ENCODE measurements around the gene NRAP.

Gene NRAP, protein sequence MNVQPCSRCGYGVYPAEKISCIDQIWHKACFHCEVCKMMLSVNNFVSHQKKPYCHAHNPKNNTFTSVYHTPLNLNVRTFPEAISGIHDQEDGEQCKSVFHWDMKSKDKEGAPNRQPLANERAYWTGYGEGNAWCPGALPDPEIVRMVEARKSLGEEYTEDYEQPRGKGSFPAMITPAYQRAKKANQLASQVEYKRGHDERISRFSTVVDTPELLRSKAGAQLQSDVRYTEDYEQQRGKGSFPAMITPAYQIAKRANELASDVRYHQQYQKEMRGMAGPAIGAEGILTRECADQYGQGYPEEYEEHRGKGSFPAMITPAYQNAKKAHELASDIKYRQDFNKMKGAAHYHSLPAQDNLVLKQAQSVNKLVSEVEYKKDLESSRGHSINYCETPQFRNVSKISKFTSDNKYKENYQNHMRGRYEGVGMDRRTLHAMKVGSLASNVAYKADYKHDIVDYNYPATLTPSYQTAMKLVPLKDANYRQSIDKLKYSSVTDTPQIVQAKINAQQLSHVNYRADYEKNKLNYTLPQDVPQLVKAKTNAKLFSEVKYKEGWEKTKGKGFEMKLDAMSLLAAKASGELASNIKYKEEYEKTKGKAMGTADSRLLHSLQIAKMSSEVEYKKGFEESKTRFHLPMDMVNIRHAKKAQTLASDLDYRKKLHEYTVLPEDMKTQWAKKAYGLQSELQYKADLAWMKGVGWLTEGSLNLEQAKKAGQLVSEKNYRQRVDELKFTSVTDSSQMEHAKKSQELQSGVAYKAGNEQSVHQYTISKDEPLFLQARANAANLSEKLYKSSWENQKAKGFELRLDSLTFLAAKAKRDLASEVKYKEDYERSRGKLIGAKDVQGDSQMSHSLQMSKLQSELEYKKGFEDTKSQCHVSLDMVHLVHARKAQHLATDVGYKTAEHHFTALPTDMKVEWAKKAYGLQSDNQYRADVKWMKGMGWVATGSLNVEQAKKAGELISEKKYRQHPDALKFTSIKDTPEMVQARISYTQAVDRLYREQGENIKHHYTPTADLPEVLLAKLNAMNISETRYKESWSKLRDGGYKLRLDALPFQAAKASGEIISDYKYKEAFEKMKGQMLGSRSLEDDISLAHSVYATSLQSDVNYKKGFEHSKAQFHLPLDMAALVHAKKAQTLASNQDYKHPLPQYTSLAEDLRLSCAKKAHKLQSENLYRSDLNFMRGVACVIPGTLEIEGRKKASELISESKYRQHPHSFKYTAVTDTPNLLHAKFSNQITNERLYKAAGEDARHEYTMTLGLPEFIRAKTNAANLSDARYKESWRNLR (N-terminal part only)

GRCh38 chr10:113663908-113664307 is at the start of gene NRAP:
Gene NRAP, minus strand, starts transcription at chr10:113664041. Its CDS starts 159 bp downstream, at chr10:113663882.
- no peak for TF ChIP-seq JUND (IDR thresholded peaks at IDR 0.05; ENCODE audit: low read depth)
- no peak for DNase-seq (ENCODE audit: low read depth in 1 of 2, low spot score in 1 of 2)
- in situ Hi-C loops (cut with HindIII; ENCODE audit: low pct_unique_long_range_greater_than_20kb, low sequenced_read_pairs): no loop called here

GRCh38 chr10:113713640-113713982 is 49.8 kb upstream of the NRAP start:
- TF ChIP-seq JUND (IDR thresholded peaks at IDR 0.05; ENCODE audit: low read depth): no peak
- in situ Hi-C loops (cut with HindIII; ENCODE audit: low pct_unique_long_range_greater_than_20kb, low sequenced_read_pairs): no loop called here
- DNase-seq (ENCODE audit: low read depth in 1 of 2, low spot score in 1 of 2): no peak

GRCh38 chr10:113712755-113713639 is 49.2 kb upstream of the NRAP start:
- in situ Hi-C loops (cut with HindIII; ENCODE audit: low pct_unique_long_range_greater_than_20kb, low sequenced_read_pairs): no loop called here
- peak in 1 of 2 experiments; percentile 79 for DNase-seq (ENCODE audit: low read depth in 1 of 2, low spot score in 1 of 2)
- no peak for TF ChIP-seq JUND (IDR thresholded peaks at IDR 0.05; ENCODE audit: low read depth)

GRCh38 chr10:113712024-113712423 is 48.2 kb upstream of the NRAP start:
- TF ChIP-seq JUND (IDR thresholded peaks at IDR 0.05; ENCODE audit: low read depth): no peak
- in situ Hi-C loops (cut with HindIII; ENCODE audit: low pct_unique_long_range_greater_than_20kb, low sequenced_read_pairs): no loop called here
- no peak for DNase-seq (ENCODE audit: low read depth in 1 of 2, low spot score in 1 of 2)

DNA sequence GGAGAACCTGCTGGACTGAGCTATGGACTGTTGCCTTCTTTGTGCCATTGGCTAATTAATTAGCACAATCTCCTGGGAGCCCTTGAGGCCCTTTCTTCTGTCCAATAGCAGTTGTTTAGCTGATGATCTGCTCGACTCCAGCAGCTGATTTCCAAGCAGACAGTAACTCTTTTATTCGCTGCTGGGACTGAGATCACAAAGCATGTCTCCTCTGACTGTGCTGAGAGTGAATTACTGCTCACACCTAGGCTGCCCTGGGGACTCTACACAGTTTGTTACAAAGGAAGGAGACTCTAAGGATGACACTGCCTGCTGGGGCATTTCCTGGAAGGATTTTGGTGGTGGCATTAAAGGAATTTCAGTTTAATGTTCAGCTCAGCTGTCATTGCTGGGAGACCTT is 47.3 kb upstream of the NRAP start:
- TF ChIP-seq JUND (IDR thresholded peaks at IDR 0.05; ENCODE audit: low read depth): no peak
- in situ Hi-C loops (cut with HindIII; ENCODE audit: low pct_unique_long_range_greater_than_20kb, low sequenced_read_pairs): no loop called here
- DNase-seq (ENCODE audit: low read depth in 1 of 2, low spot score in 1 of 2): no peak

- TF ChIP-seq JUND (IDR thresholded peaks at IDR 0.05; ENCODE audit: low read depth): no peak
- in situ Hi-C loops (cut with HindIII; ENCODE audit: low pct_unique_long_range_greater_than_20kb, low sequenced_read_pairs): no loop called here
- DNase-seq (ENCODE audit: low read depth in 1 of 2, low spot score in 1 of 2): no peak
Measured at GRCh38 chr10:113709221-113709838, 45.5 kb upstream of the NRAP start.

- in situ Hi-C loops (cut with HindIII; ENCODE audit: low pct_unique_long_range_greater_than_20kb, low sequenced_read_pairs): no loop called here
- TF ChIP-seq JUND (IDR thresholded peaks at IDR 0.05; ENCODE audit: low read depth): no peak
- no peak for DNase-seq (ENCODE audit: low read depth in 1 of 2, low spot score in 1 of 2)
Measured at GRCh38 chr10:113708640-113709039, 44.8 kb upstream of the NRAP start.

- TF ChIP-seq JUND (IDR thresholded peaks at IDR 0.05; ENCODE audit: low read depth): no peak
- no peak for DNase-seq (ENCODE audit: low read depth in 1 of 2, low spot score in 1 of 2)
- in situ Hi-C loops (cut with HindIII; ENCODE audit: low pct_unique_long_range_greater_than_20kb, low sequenced_read_pairs): no loop called here
Measured at GRCh38 chr10:113706623-113707022, 42.8 kb upstream of the NRAP start.

DNA sequence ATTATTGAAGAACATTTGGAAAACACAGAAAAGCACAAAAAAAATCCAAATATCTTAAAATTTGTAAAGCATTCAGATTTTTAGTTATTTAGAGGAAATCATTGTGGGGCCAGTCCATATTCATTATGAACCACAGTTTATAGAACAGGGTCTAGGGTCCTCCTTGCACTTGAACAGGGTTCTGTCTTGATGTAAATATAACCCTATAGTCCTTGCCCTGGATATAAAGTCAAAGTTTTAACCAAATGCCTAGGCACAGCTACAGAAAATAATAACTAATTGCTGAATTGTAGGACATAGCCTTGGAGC is 41.5 kb upstream of the NRAP start:
- TF ChIP-seq JUND (IDR thresholded peaks at IDR 0.05; ENCODE audit: low read depth): no peak
- no peak for DNase-seq (ENCODE audit: low read depth in 1 of 2, low spot score in 1 of 2)
- in situ Hi-C loops (cut with HindIII; ENCODE audit: low pct_unique_long_range_greater_than_20kb, low sequenced_read_pairs): no loop called here

- peak in 1 of 2 experiments; percentile 45 for DNase-seq (ENCODE audit: low read depth in 1 of 2, low spot score in 1 of 2)
- in situ Hi-C loops (cut with HindIII; ENCODE audit: low pct_unique_long_range_greater_than_20kb, low sequenced_read_pairs): no loop called here
- no peak for TF ChIP-seq JUND (IDR thresholded peaks at IDR 0.05; ENCODE audit: low read depth)
Measured at GRCh38 chr10:113704637-113705343, 40.9 kb upstream of the NRAP start.

DNA sequence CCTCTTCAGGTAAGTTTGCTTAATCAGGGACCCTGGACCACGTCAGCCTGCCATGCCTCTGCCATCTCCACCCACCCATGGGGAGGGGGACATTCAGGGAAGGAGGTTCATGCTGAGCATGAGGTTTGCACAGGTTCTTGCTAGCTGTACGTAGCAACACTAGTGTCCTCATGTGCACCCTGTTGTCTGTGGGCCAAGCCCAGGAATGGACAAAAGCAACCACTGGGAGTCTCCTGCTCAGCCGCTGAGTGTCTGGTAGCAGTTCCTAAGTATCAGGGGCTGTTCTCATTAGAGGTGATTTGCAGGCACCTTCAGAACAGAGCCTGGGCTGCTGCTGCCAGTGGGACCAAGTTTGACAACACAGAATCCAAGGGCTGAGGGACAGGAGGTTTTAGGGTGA is 33.8 kb upstream of the NRAP start:
- in situ Hi-C loops (cut with HindIII; ENCODE audit: low pct_unique_long_range_greater_than_20kb, low sequenced_read_pairs): no loop called here
- DNase-seq (ENCODE audit: low read depth in 1 of 2, low spot score in 1 of 2): no peak
- no peak for TF ChIP-seq JUND (IDR thresholded peaks at IDR 0.05; ENCODE audit: low read depth)

Measured in T47D (cell line).